ENCODE measurements around the gene BEST1. TPM values are rescaled to one million over a fixed set of nuclear protein-coding genes. Genes with fewer than 3 reads are reported as not detected.
"Not testable (repeated sequence)": the region's sequence is repeated elsewhere in the genome, so short reads cannot be mapped to it uniquely, and the experiment has no call there.

The BEST1 gene
- total RNA-seq, 4 donors from 2014 or later: 3.0 to 4.0 (median 3.4) TPM

GRCh38 chr11:61949169-61950034 is 749 bp upstream of the BEST1 start:
- 27 to 45% methylated on average over 5 to 7 of the region's 9 CpGs for WGBS, 2 donors (ENCODE audit: low coverage in 1 of 2)
- H3K36me3 ChIP-seq: no peaks in the 10 kb centered on the region
- TF ChIP-seq, protein P1, sequence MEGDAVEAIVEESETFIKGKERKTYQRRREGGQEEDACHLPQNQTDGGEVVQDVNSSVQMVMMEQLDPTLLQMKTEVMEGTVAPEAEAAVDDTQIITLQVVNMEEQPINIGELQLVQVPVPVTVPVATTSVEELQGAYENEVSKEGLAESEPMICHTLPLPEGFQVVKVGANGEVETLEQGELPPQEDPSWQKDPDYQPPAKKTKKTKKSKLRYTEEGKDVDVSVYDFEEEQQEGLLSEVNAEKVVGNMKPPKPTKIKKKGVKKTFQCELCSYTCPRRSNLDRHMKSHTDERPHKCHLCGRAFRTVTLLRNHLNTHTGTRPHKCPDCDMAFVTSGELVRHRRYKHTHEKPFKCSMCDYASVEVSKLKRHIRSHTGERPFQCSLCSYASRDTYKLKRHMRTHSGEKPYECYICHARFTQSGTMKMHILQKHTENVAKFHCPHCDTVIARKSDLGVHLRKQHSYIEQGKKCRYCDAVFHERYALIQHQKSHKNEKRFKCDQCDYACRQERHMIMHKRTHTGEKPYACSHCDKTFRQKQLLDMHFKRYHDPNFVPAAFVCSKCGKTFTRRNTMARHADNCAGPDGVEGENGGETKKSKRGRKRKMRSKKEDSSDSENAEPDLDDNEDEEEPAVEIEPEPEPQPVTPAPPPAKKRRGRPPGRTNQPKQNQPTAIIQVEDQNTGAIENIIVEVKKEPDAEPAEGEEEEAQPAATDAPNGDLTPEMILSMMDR (IDR thresholded peaks at IDR 0.05): no peak
- TF ChIP-seq POLR2AphosphoS5 (IDR thresholded peaks at IDR 0.05) (no peak), EP300 (IDR thresholded peaks at IDR 0.05) (no peak), POLR2A (IDR thresholded peaks at IDR 0.05) (no peak)
- peaks cover 19% of the 10 kb centered on the region for H3K27me3 ChIP-seq
- ATAC-seq: peak; percentile 90
- H3K27ac ChIP-seq: peak overlapping the region in 3 of 4 donors; percentile 62 to 71 (median 69)
- no peak overlapping the region for H3K4me3 ChIP-seq
- H3K9me3 ChIP-seq: no peaks in the 10 kb centered on the region
- H3K4me1 ChIP-seq: peaks cover 0 to 30% (median 11%) of the 10 kb centered on the region in 3 donors

GRCh38 chr11:61951484-61952135 is 1.5 kb downstream of the BEST1 start:
- peaks cover 0 to 6% of the 10 kb centered on the region in 2 donors for H3K36me3 ChIP-seq
- TF ChIP-seq, protein P1 (IDR thresholded peaks at IDR 0.05): no peak
- TF ChIP-seq POLR2AphosphoS5 (IDR thresholded peaks at IDR 0.05) (no peak), POLR2A (IDR thresholded peaks at IDR 0.05) (no peak), EP300 (IDR thresholded peaks at IDR 0.05) (no peak)
- H3K27ac ChIP-seq: no peak overlapping the region
- no peak for ATAC-seq
- WGBS, 2 donors (ENCODE audit: low coverage in 1 of 2): 81% methylated on average over 3 of the region's 11 CpGs; no CpG with 5 or more reads in 1 of the 2 donors
- H3K27me3 ChIP-seq: peaks cover 36% of the 10 kb centered on the region
- H3K4me1 ChIP-seq: peaks cover 0 to 50% (median 19%) of the 10 kb centered on the region in 3 donors
- H3K9me3 ChIP-seq: no peaks in the 10 kb centered on the region
- no peak overlapping the region for H3K4me3 ChIP-seq

- Histone ChIP-seq H3K9me3 (no peaks in the 10 kb centered on the region), H3K36me3 (peaks cover 0 to 16% of the 10 kb centered on the region in 2 donors), H3K4me1 (peaks cover 0 to 42% (median 16%) of the 10 kb centered on the region in 3 donors), H3K27me3 (peaks cover 36% of the 10 kb centered on the region), H3K27ac (no peak overlapping the region), H3K4me3 (no peak overlapping the region)
- ATAC-seq: no peak
- WGBS, 2 donors (ENCODE audit: low coverage in 1 of 2): 81% methylated on average over 2 of the region's 3 CpGs; no CpG with 5 or more reads in 1 of the 2 donors
- TF ChIP-seq, protein P1 (IDR thresholded peaks at IDR 0.05): no peak
- TF ChIP-seq EP300 (IDR thresholded peaks at IDR 0.05) (no peak), POLR2AphosphoS5 (IDR thresholded peaks at IDR 0.05) (no peak), POLR2A (IDR thresholded peaks at IDR 0.05) (no peak)
Measured at GRCh38 chr11:61952882-61953281, 2.7 kb downstream of the BEST1 start.

DNA sequence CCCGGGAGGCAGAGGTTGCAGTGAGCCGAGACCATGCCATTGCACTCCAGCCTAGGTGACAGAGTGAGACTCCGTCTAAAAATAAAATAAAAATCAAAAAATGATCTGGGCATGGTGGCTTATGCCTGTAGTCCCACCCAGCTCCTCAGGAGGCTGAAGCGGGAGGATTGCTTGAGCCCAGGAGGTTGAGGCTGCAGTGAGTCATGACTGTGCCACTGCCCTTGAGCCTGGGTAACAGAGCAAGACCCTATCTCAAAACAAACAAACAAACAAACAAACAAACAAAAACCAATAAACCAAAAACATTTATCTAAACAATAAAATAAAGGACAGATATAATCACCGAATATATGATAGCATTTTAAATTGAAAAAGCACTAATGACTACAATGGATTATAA is 3.5 kb downstream of the BEST1 start:
- ATAC-seq, H3K4me3 ChIP-seq, H3K9me3 ChIP-seq, H3K27ac ChIP-seq: not testable (repeated sequence)
- H3K36me3 ChIP-seq: peaks cover 0 to 21% of the 10 kb centered on the region in 2 donors
- WGBS, 2 donors (ENCODE audit: low coverage in 1 of 2): 88 to 100% methylated on average over 2 to 4 of the region's 5 CpGs
- H3K4me1 ChIP-seq: peaks cover 0 to 40% (median 16%) of the 10 kb centered on the region in 3 donors
- peaks cover 36% of the 10 kb centered on the region for H3K27me3 ChIP-seq

GRCh38 chr11:61954106-61954850 is 4.1 kb downstream of the BEST1 start:
- no peak for ATAC-seq
- TF ChIP-seq, protein P1 (IDR thresholded peaks at IDR 0.05): no peak
- TF ChIP-seq POLR2A (IDR thresholded peaks at IDR 0.05) (no peak), EP300 (IDR thresholded peaks at IDR 0.05) (no peak), POLR2AphosphoS5 (IDR thresholded peaks at IDR 0.05) (no peak)
- peaks cover 0 to 34% (median 14%) of the 10 kb centered on the region in 3 donors for H3K4me1 ChIP-seq
- H3K27me3 ChIP-seq: peaks cover 36% of the 10 kb centered on the region
- peak overlapping the region in 1 of 2 donors; percentile 54 for H3K4me3 ChIP-seq
- peaks cover 0 to 27% of the 10 kb centered on the region in 2 donors for H3K36me3 ChIP-seq
- H3K9me3 ChIP-seq: no peaks in the 10 kb centered on the region
- WGBS, 2 donors (ENCODE audit: low coverage in 1 of 2): 95 to 100% methylated on average over 1 to 7 of the region's 9 CpGs
- H3K27ac ChIP-seq: peak overlapping the region in 3 of 4 donors; percentile 78 to 83 (median 82)

Measured in gastroesophageal sphincter (tissue), 4 donors.